GM12878 (cell line): ENCODE measurements around the gene GGT7. TPM values are rescaled to one million over a fixed set of nuclear protein-coding genes. Genes with fewer than 3 reads are reported as not detected.
A peak's percentile ranks its signal among the peaks of the same experiment; 100 is the strongest.

Source experiments
- ATAC-seq: fragments of 200-7000 bp; cut with Tn5 transposase; 3 replicates; pipeline ENCODE4 v1.9.1; 2020; ENCODE audit warnings: mild to moderate bottlenecking, moderate library complexity
- BruUV-seq: library from RNA; stranded (reverse); fragments of 400-500 nt; replicated peaks from 2 replicates; lab custom pipeline; 2021; lab: Mats Ljungman, UMichigan
- CTCF ChIA-PET: fragments of 300-600 bp; sonication (Branson Sonifier 250); formaldehyde crosslinking; extraction: SDS; loops from one replicate; lab custom pipeline; 2021; ENCODE audit warnings: inconsistent platforms; lab: Yijun Ruan, JAX
- POLR2A ChIA-PET: fragments of 350-600 bp; formaldehyde crosslinking; extraction: SDS; loops from one replicate; lab custom pipeline; 2021; ENCODE audit warnings: inconsistent platforms; lab: Charles Lee
- RAD21 ChIA-PET: fragments of 300-600 bp; sonication (Branson Sonifier 250); formaldehyde crosslinking; loops from one replicate; lab custom pipeline; 2023; ENCODE audit warnings: antibody characterized with exemption; ENCODE audit not compliant: unreplicated experiment; lab: Charles Lee
- SMC1A ChIA-PET: fragments of 300-600 bp; sonication (Branson Sonifier 250); formaldehyde crosslinking; loops from one replicate; lab custom pipeline; 2023; ENCODE audit not compliant: unreplicated experiment, uncharacterized antibody; lab: Charles Lee
- DNase-seq: peaks from one replicate; pipeline ENCODE4 v3.0.0-alpha.2; 2011; ENCODE audit warnings: low read depth, low spot score
- FAIRE-seq: peaks from 3 replicates; lab custom pipeline; 2011; peaks lifted over from hg19 to GRCh38; lab: Jason Lieb, UNC
- H2AFZ ChIP-seq: 2 replicates; pipeline ENCODE4 v1.6.0; 2011; ENCODE audit warnings: low read depth, low read length, control low read depth; ENCODE audit not compliant: control insufficient read depth
- H3K27ac ChIP-seq: 2 replicates; pipeline ENCODE4 v1.5.1; 2011; ENCODE audit warnings: control low read depth; ENCODE audit not compliant: control insufficient read depth, insufficient read depth
- H3K27me3 ChIP-seq, 2 experiments: replicated peaks in 1 of 2; 2 replicates each; pipeline versions ENCODE4 v1.6.0 to v1.6.1; 2011; ENCODE audit warnings: low read length in 1 of 2; ENCODE audit not compliant: control insufficient read depth in 2 of 2, insufficient read depth in 2 of 2
- H3K36me3 ChIP-seq, 2 experiments: 2 replicates each; pipeline ENCODE4 v1.5.1; 2011; ENCODE audit warnings: low read length in 1 of 2; ENCODE audit not compliant: control insufficient read depth in 2 of 2, insufficient read depth in 2 of 2
- H3K4me1 ChIP-seq: 2 replicates; pipeline ENCODE4 v1.6.1; 2011; ENCODE audit warnings: mild to moderate bottlenecking, low read length, moderate library complexity, mixed read lengths; ENCODE audit not compliant: control insufficient read depth, insufficient read depth
- H3K4me2 ChIP-seq: 2 replicates; pipeline ENCODE4 v1.6.0; 2011; ENCODE audit warnings: control low read depth; ENCODE audit not compliant: control insufficient read depth, insufficient read depth
- H3K4me3 ChIP-seq: fragments of 200-600 bp; sonication (generic); 2 replicates; pipeline ENCODE4 v1.5.1; 2016
- H3K79me2 ChIP-seq: 2 replicates; pipeline ENCODE4 v1.6.0; 2011; ENCODE audit warnings: low read length; ENCODE audit not compliant: control insufficient read depth, insufficient read depth
- H3K9ac ChIP-seq: 2 replicates; pipeline ENCODE4 v1.8.0; 2011; ENCODE audit warnings: low read length, control low read depth, mixed read lengths; ENCODE audit not compliant: control insufficient read depth, insufficient read depth
- H3K9me3 ChIP-seq: replicated peaks from 3 replicates; pipeline ENCODE4 v1.5.1; 2011; ENCODE audit warnings: mild to moderate bottlenecking, low read length; ENCODE audit not compliant: control insufficient read depth, insufficient read depth
- H4K20me1 ChIP-seq: 2 replicates; pipeline ENCODE4 v1.6.0; 2011; ENCODE audit not compliant: control insufficient read depth, insufficient read depth
- BHLHE40 ChIP-seq, 2 experiments: fragments of 450-650 bp in 1 of 2; IDR thresholded peaks; 2 replicates each; pipeline ENCODE4 v1.6.1; 2011 to 2017; ENCODE audit warnings: low read depth in 2 of 2, borderline replicate concordance in 1 of 2, improper control_type of control experiment in 1 of 2, low read length in 1 of 2, mild to moderate bottlenecking in 1 of 2
- MYB ChIP-seq: fragments of 150-350 bp; IDR thresholded peaks from 2 replicates; pipeline ENCODE4 v1.6.1; 2014; ENCODE audit warnings: mild to moderate bottlenecking, low read depth, low read length, borderline replicate concordance
- SIN3A ChIP-seq: IDR thresholded peaks from 2 replicates; pipeline ENCODE4 v1.6.1; 2012; ENCODE audit warnings: low read depth, low read length, improper control_type of control experiment
- WGBS: methylation state at CpG from one replicate; pipeline ENCODE4 v1.1.6; 2016; ENCODE audit warnings: low lambda C conversion rate; ENCODE audit not compliant: insufficient replicate concordance, insufficient coverage; ENCODE audit errors: missing lambda C conversion rate; 5-methylcytosine and 5-hydroxymethylcytosine counted together
- in situ Hi-C: fragments of 300-500 bp; cut with MboI; formaldehyde crosslinking; loops from 9 replicates; pipeline ENCODE4 v1.14.3; 2018; ENCODE audit warnings: mixed read lengths
- intact Hi-C: fragments of 100-400 bp; cut with micrococcal nuclease; formaldehyde crosslinking; loops from one replicate; pipeline ENCODE4 v1.14.2; 2022; ENCODE audit not compliant: unreplicated experiment
- polyA plus RNA-seq, 11 experiments: library from polyadenylated mRNA; depleted of rRNA in 4 of 11; unstranded in 6 of 11; stranded (reverse) in 5 of 11; fragments of >200 nt; fragmentation: Nextera tagmentation in 4 of 11; fragmentation: Illumina TruSeq in 1 of 11; extraction: Ambion mirVana in 4 of 11; extraction: Trizol in 1 of 11; gene quantifications; 1 replicate in 1 of 11; 2 replicates in 10 of 11; pipeline versions ENCODE4 v1.2.1 to v1.2.3, GENCODE V29; 2011 to 2016; ENCODE audit warnings: inconsistent platforms in 2 of 11, missing spikeins in 2 of 11, low read depth in 1 of 11
- total RNA-seq, 4 experiments: library from RNA; depleted of rRNA in 3 of 4; stranded (reverse); fragments of >200 nt in 3 of 4; fragmentation: Illumina TruSeq in 1 of 4; extraction: Trizol in 1 of 4; gene quantifications; 2 replicates each; pipeline versions ENCODE4 v1.2.1 to v1.2.3, GENCODE V29; 2013 to 2021
- TF ChIP-seq, protein P1 (sequence below): fragments of 450-650 bp; IDR thresholded peaks from 2 replicates; pipeline ENCODE4 v1.6.1; 2018; ENCODE audit warnings: borderline replicate concordance, mild to moderate bottlenecking; ENCODE audit not compliant: partially characterized antibody
- TF ChIP-seq, protein P2 (sequence below): IDR thresholded peaks from 2 replicates; pipeline ENCODE4 v1.6.1; 2012; ENCODE audit warnings: low read depth, low read length, improper control_type of control experiment
- TF ChIP-seq, protein P3 (sequence below): IDR thresholded peaks from 2 replicates; pipeline ENCODE4 v1.6.1; 2012; ENCODE audit warnings: improper control_type of control experiment, low read depth, low read length; ENCODE audit not compliant: insufficient replicate concordance

Gene GGT7
- total and polyA plus RNA-seq, 10 of the 15 experiments (the other 5 are each of a cell fraction or from before 2014, with no cell fraction given): 0.02 to 14.7 (median 5.3) TPM

DNA sequence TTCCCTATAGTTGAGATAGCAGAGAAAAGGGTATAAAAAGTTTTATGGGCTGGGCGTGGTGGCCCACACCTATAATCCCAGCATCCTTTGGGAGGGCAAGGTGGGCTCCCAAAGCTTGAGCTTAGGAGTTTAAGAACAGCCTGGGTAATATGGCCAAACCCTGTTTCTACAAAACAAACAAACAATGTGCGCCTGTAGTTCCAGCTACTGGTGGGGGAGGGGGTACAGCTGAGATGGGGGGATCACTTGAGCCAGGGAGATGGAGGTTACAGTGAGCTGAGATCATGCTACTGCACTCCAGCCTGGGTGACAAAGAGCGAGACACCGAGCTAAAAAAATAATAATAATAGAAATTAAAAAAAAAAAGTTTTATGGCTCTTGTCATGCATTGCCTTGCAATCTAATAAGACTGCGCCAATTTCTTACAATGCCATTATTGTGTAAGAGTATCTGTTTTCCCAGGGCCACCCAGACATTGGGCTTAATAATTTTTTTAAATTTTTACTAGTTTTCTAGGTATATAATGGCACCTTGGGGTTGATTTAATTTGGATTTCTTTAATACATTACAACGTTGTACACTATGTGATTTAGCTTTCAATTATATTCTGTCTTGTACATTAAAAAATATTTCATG is 7.7 kb upstream of the GGT7 start (continued):
- no peak for TF ChIP-seq BHLHE40 (IDR thresholded peaks at IDR 0.05; ENCODE audit: borderline replicate concordance in 1 of 2, low read depth in 2 of 2, low read length in 1 of 2)
- TF ChIP-seq, protein P1, sequence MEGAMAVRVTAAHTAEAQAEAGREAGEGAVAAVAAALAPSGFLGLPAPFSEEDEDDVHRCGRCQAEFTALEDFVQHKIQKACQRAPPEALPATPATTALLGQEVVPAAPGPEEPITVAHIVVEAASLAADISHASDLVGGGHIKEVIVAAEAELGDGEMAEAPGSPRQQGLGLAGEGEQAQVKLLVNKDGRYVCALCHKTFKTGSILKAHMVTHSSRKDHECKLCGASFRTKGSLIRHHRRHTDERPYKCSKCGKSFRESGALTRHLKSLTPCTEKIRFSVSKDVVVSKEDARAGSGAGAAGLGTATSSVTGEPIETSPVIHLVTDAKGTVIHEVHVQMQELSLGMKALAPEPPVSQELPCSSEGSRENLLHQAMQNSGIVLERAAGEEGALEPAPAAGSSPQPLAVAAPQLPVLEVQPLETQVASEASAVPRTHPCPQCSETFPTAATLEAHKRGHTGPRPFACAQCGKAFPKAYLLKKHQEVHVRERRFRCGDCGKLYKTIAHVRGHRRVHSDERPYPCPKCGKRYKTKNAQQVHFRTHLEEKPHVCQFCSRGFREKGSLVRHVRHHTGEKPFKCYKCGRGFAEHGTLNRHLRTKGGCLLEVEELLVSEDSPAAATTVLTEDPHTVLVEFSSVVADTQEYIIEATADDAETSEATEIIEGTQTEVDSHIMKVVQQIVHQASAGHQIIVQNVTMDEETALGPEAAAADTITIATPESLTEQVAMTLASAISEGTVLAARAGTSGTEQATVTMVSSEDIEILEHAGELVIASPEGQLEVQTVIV: no peak
- TF ChIP-seq, protein P2, sequence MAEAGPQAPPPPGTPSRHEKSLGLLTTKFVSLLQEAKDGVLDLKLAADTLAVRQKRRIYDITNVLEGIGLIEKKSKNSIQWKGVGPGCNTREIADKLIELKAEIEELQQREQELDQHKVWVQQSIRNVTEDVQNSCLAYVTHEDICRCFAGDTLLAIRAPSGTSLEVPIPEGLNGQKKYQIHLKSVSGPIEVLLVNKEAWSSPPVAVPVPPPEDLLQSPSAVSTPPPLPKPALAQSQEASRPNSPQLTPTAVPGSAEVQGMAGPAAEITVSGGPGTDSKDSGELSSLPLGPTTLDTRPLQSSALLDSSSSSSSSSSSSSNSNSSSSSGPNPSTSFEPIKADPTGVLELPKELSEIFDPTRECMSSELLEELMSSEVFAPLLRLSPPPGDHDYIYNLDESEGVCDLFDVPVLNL: no peak
- TF ChIP-seq, all 136 proteins: peak for 0

DNA sequence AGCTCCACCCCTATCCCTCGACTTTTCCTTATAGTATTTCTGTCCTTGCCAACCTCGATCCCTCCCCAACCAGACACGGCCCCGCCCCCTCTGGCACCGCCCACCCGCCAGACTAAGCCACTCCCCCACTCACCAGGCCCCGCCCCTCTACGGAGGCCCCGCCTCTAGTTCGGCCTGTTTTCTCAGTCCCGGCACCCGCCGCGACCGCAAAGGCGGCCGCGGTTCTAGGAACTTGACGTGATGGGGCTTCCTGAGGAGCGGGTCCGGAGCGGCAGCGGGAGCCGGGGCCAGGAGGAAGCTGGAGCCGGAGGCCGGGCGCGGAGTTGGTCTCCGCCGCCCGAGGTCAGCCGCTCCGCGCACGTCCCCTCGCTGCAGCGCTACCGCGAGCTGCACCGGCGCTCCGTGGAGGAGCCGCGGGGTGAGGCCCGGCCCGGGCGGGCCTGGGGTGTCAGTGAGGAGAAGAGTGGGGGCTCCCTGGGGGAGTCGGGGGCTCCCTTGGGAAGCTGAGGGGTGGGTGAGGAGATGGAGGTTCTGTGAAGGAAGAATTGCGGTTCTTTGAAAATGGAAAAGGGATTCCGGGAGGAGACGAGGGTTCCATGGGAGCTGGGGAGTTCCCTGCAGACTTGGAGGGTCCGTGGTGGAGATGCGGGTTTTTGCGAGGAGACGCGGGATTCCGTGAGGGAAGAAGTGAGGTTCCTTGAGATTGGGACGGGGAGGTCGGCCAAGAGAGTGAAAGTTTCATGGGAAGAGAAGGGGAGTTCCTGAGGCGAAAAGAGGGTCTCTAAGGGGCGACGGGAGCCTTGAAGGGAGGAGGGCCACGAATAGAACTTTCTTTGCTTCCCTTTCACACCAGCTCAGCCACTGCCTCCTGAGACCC is 4.0 kb upstream of the GGT7 start, which contains the start of gene ACSS2:
TSS of gene ACSS2 (plus strand) at position 207 of the 877 bp plus-strand sequence. CDS start at position 241, 34 bp downstream.
- in situ Hi-C loops: no loop called here
- H3K36me3 ChIP-seq: no peaks in the 10 kb centered on the region
- no peaks in the 10 kb centered on the region; a peak in 1 of 4 replicates for H3K27me3 ChIP-seq
- peak within 1 kb of the TSS; percentile 91 for H3K4me3 ChIP-seq
- ChIA-PET POLR2A (interaction anchor here (0.5 to 2.2 kb wide), 9 partner anchors 16 to 596 kb away, joined by 3 to 8 read pairs (median 4); partner anchors contain the start of genes EDEM2, GSS, MMP24OS and MYH7B), SMC1A (interaction anchor here (0.6 to 3.3 kb wide), 8 partner anchors 13 to 218 kb away, joined by 3 to 16 read pairs (median 6); partner anchors contain the start of genes GSS and MYH7B), RAD21 (interaction anchor here (0.6 to 7.1 kb wide), 10 partner anchors 16 to 679 kb away, joined by 3 to 71 read pairs (median 3); partner anchors contain the start of genes GSS and MYH7B), CTCF (interaction anchor here (1.3 to 7.5 kb wide), 13 partner anchors 13 to 332 kb away, joined by 3 to 99 read pairs (median 7); partner anchors contain the start of genes EDEM2, GSS and MYH7B)
- H3K9me3 ChIP-seq: no peaks in the 10 kb centered on the region
- ATAC-seq (peak; percentile 83), DNase-seq (no peak), FAIRE-seq (no peak)
- intact Hi-C loops: loop anchor here (1.0 to 10.0 kb wide), 2 partner anchors 79 to 218 kb away; partner anchors contain the start of genes GSS, MYH7B and TRPC4AP
- H3K4me1 ChIP-seq: peaks cover 17% of the 10 kb centered on the region
- no peaks in the 10 kb centered on the region for H3K79me2 ChIP-seq
- no peaks in the 10 kb centered on the region for H4K20me1 ChIP-seq
- peak within 1 kb of the TSS; percentile 92 for H3K4me2 ChIP-seq
- peak within 1 kb of the TSS; percentile 92 for H2AFZ ChIP-seq
- H3K27ac ChIP-seq: no peak within 1 kb of the TSS
- 9% methylated on average over 62 of the region's 63 CpGs for WGBS
- no TSS peak for BruUV-seq
- H3K9ac ChIP-seq: peak within 1 kb of the TSS; percentile 73
- TF ChIP-seq, protein P3, sequence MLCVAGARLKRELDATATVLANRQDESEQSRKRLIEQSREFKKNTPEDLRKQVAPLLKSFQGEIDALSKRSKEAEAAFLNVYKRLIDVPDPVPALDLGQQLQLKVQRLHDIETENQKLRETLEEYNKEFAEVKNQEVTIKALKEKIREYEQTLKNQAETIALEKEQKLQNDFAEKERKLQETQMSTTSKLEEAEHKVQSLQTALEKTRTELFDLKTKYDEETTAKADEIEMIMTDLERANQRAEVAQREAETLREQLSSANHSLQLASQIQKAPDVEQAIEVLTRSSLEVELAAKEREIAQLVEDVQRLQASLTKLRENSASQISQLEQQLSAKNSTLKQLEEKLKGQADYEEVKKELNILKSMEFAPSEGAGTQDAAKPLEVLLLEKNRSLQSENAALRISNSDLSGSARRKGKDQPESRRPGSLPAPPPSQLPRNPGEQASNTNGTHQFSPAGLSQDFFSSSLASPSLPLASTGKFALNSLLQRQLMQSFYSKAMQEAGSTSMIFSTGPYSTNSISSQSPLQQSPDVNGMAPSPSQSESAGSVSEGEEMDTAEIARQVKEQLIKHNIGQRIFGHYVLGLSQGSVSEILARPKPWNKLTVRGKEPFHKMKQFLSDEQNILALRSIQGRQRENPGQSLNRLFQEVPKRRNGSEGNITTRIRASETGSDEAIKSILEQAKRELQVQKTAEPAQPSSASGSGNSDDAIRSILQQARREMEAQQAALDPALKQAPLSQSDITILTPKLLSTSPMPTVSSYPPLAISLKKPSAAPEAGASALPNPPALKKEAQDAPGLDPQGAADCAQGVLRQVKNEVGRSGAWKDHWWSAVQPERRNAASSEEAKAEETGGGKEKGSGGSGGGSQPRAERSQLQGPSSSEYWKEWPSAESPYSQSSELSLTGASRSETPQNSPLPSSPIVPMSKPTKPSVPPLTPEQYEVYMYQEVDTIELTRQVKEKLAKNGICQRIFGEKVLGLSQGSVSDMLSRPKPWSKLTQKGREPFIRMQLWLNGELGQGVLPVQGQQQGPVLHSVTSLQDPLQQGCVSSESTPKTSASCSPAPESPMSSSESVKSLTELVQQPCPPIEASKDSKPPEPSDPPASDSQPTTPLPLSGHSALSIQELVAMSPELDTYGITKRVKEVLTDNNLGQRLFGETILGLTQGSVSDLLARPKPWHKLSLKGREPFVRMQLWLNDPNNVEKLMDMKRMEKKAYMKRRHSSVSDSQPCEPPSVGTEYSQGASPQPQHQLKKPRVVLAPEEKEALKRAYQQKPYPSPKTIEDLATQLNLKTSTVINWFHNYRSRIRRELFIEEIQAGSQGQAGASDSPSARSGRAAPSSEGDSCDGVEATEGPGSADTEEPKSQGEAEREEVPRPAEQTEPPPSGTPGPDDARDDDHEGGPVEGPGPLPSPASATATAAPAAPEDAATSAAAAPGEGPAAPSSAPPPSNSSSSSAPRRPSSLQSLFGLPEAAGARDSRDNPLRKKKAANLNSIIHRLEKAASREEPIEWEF: no peak
- TF ChIP-seq MYB (no peak), SIN3A (0 out of 2 replicates have a peak, but pooled peaks have one; percentile 33)
